K562 (cell line): ENCODE results near the gene CEP295NL. TPM values are rescaled to one million over a fixed set of nuclear protein-coding genes. Genes with fewer than 3 reads are reported as not detected.
A peak's percentile ranks its signal among the peaks of the same experiment; 100 is the strongest.

ENCODE experiments used
- ATAC-seq: fragments of 200-7000 bp; cut with Tn5 transposase; 3 replicates; pipeline ENCODE4 v1.9.1; 2020; ENCODE audit warnings: moderate library complexity
- BruUV-seq: library from RNA; stranded (reverse); fragments of 400-500 nt; replicated peaks from 2 replicates; lab custom pipeline; 2021; lab: Mats Ljungman, UMichigan
- CTCF ChIA-PET: fragments of 300-600 bp; formaldehyde crosslinking; extraction: SDS; loops from one replicate; lab custom pipeline; 2021; ENCODE audit warnings: low intra/inter-chr PET ratio; lab: Yijun Ruan, JAX
- POLR2A ChIA-PET: fragments of 300-600, 350-650 bp; sonication (Branson Sonifier 250); formaldehyde crosslinking; extraction: SDS; loops from one replicate; lab custom pipeline; 2021; ENCODE audit warnings: antibody characterized with exemption, inconsistent platforms; lab: Yijun Ruan, JAX
- DNase-seq, 4 experiments: peaks; one replicate each; pipeline versions ENCODE4 v3.0.0 to v3.0.0-alpha.2; 2011 to 2018; ENCODE audit warnings: low spot score in 3 of 4, mixed read lengths in 3 of 4; ENCODE audit errors: extremely low read depth in 1 of 4
- FAIRE-seq: peaks from 2 replicates; lab custom pipeline; 2011; peaks lifted over from hg19 to GRCh38; lab: Jason Lieb, UNC
- H2AFZ ChIP-seq: 2 replicates; pipeline ENCODE4 v1.6.0; 2011; ENCODE audit warnings: low read depth, low read length, control low read depth, inconsistent platforms
- H3K27ac ChIP-seq: fragments of 200-600 bp; 3 replicates; pipeline ENCODE4 v1.8.0; 2011; ENCODE audit warnings: low read depth, mild to moderate bottlenecking, control low read depth, inconsistent platforms, low read length, moderate library complexity, mixed read lengths; ENCODE audit errors: extremely low read depth
- H3K27me3 ChIP-seq, 2 experiments: fragments of 300-600 bp in 1 of 2; 2 replicates in 1 of 2; 3 replicates in 1 of 2; pipeline versions ENCODE4 v1.6.0 to v1.8.0; 2011; ENCODE audit warnings: inconsistent platforms in 2 of 2, low read length in 2 of 2, mild to moderate bottlenecking in 1 of 2, mixed read lengths in 1 of 2, moderate library complexity in 1 of 2; ENCODE audit not compliant: control insufficient read depth in 2 of 2, insufficient read depth in 2 of 2
- H3K36me3 ChIP-seq: fragments of 300-600 bp; 3 replicates; pipeline ENCODE4 v1.8.0; 2011; ENCODE audit warnings: mild to moderate bottlenecking, low read length, inconsistent platforms; ENCODE audit not compliant: control insufficient read depth, insufficient read depth
- H3K4me1 ChIP-seq, 2 experiments: fragments of 200-600 bp in 1 of 2; replicated peaks in 1 of 2; 2 replicates in 1 of 2; 3 replicates in 1 of 2; pipeline versions ENCODE4 v1.5.1 to v1.8.0; 2011; ENCODE audit warnings: inconsistent platforms in 2 of 2, low read length in 2 of 2, mild to moderate bottlenecking in 1 of 2, mixed read lengths in 1 of 2, moderate library complexity in 1 of 2; ENCODE audit not compliant: control insufficient read depth in 2 of 2, insufficient read depth in 2 of 2
- H3K4me2 ChIP-seq: 2 replicates; pipeline ENCODE4 v1.6.1; 2011; ENCODE audit warnings: low read length, control low read depth, inconsistent platforms, mixed read lengths; ENCODE audit not compliant: insufficient read depth
- H3K4me3 ChIP-seq: fragments of 200-600 bp; sonication (generic), shearing (Covaris generic); 2 replicates; pipeline ENCODE4 v1.5.1; 2016; ENCODE audit warnings: control low read depth, inconsistent platforms
- H3K79me2 ChIP-seq: fragments of 200-600 bp; 3 replicates; pipeline ENCODE4 v1.8.0; 2011; ENCODE audit warnings: low read length, inconsistent platforms; ENCODE audit not compliant: control insufficient read depth, insufficient read depth
- H3K9ac ChIP-seq, 2 experiments: 2 replicates each; pipeline versions ENCODE4 v1.6.0 to v1.6.1; 2011; ENCODE audit warnings: low read depth in 2 of 2, low read length in 2 of 2, control low read depth in 1 of 2, inconsistent platforms in 1 of 2, mild to moderate bottlenecking in 1 of 2, mixed read lengths in 1 of 2; ENCODE audit not compliant: insufficient read depth in 1 of 2
- H3K9me1 ChIP-seq: one replicate; pipeline ENCODE4 v1.6.0; 2011; ENCODE audit warnings: inconsistent platforms, mild to moderate bottlenecking, low read length, moderate library complexity; ENCODE audit not compliant: control insufficient read depth, insufficient read depth
- H3K9me3 ChIP-seq: replicated peaks from 2 replicates; pipeline ENCODE4 v1.5.1; 2011; ENCODE audit warnings: low read depth, low read length, inconsistent platforms; ENCODE audit not compliant: control insufficient read depth, insufficient read depth
- H4K20me1 ChIP-seq: replicated peaks from 2 replicates; pipeline ENCODE4 v1.6.1; 2011; ENCODE audit warnings: low read length, inconsistent platforms, mixed read lengths; ENCODE audit not compliant: control insufficient read depth, insufficient read depth
- CBX8 ChIP-seq: fragments of 200-600 bp; sonication (generic); IDR thresholded peaks from 2 replicates; pipeline ENCODE4 v1.6.1; 2012; ENCODE audit warnings: borderline replicate concordance, mixed run types, low read depth, mild to moderate bottlenecking, moderate library complexity, mixed read lengths, low read length, control low read depth, inconsistent platforms; ENCODE audit not compliant: poor library complexity, severe bottlenecking; ENCODE audit errors: extremely low read depth
- CHD1 ChIP-seq: fragments of 200-600 bp; sonication (generic); IDR thresholded peaks from one replicate; pipeline ENCODE4 v1.6.1; 2012; ENCODE audit warnings: mild to moderate bottlenecking, moderate library complexity, low read length, inconsistent platforms
- MLX ChIP-seq, 2 experiments: fragments of 450-650 bp in 1 of 2; sonication (generic) in 1 of 2; formaldehyde crosslinking; conservative IDR thresholded peaks; 2 replicates each; pipeline versions ENCODE4 v1.4.0 to v1.8.1; 2020 to 2022; ENCODE audit warnings: mild to moderate bottlenecking in 1 of 2, missing genetic modification reagents in 1 of 2
- SNIP1 ChIP-seq: fragments of 450-650 bp; IDR thresholded peaks from 2 replicates; pipeline ENCODE4 v1.7.1; 2017; ENCODE audit warnings: low read depth, mild to moderate bottlenecking
- THRAP3 ChIP-seq: fragments of 450-650 bp; IDR thresholded peaks from 2 replicates; pipeline ENCODE4 v1.6.1; 2016; ENCODE audit warnings: mild to moderate bottlenecking, inconsistent platforms, borderline replicate concordance
- ZBTB11 ChIP-seq, 3 experiments: fragments of 200-800 bp in 1 of 3; fragments of 250-450 bp in 1 of 3; fragments of 450-650 bp in 1 of 3; sonication (Bioruptor Pico) in 1 of 3; sonication (Bioruptor generic) in 1 of 3; formaldehyde crosslinking in 1 of 3; IDR thresholded peaks; 2 replicates each; pipeline versions ENCODE4 v1.6.1 to v1.8.0; 2016 to 2022; ENCODE audit warnings: mild to moderate bottlenecking in 2 of 3, missing genetic modification characterization in 2 of 3, missing compliant biosample characterization in 1 of 3, moderate library complexity in 1 of 3
- ZNF24 ChIP-seq: fragments of 450-650 bp; IDR thresholded peaks from 2 replicates; pipeline ENCODE4 v1.6.1; 2016
- WGBS: fragments of 100-300 bp; shearing (Covaris generic); methylation state at CpG from one replicate; pipeline ENCODE4 v1.1.6; 2016; ENCODE audit warnings: low coverage, mixed read lengths; ENCODE audit not compliant: insufficient coverage; ENCODE audit errors: missing lambda C conversion rate; 5-methylcytosine and 5-hydroxymethylcytosine counted together
- in situ Hi-C: fragments of 300-500 bp; cut with MboI; formaldehyde crosslinking; loops from 4 replicates; pipeline ENCODE4 v1.15.0; 2018; ENCODE audit warnings: inconsistent platforms, mixed read lengths
- intact Hi-C: fragments of 100-400 bp; cut with micrococcal nuclease; formaldehyde crosslinking; loops from 2 replicates; pipeline ENCODE4 v1.14.2; 2022
- polyA plus RNA-seq, 8 experiments: library from polyadenylated mRNA; depleted of rRNA in 4 of 8; stranded (reverse) in 5 of 8; unstranded in 3 of 8; fragments of >200 nt; fragmentation: Nextera tagmentation in 2 of 8; fragmentation: Illumina TruSeq in 1 of 8; extraction: Ambion mirVana in 2 of 8; extraction: Trizol in 1 of 8; gene quantifications; 2 replicates each; pipeline versions ENCODE4 v1.2.1 to v1.2.3, GENCODE V29; 2011 to 2014; ENCODE audit warnings: inconsistent platforms in 1 of 8, missing spikeins in 1 of 8
- total RNA-seq, 7 experiments: library from RNA; depleted of rRNA in 6 of 7; stranded (reverse); fragments of >200 nt in 6 of 7; fragmentation: Illumina TruSeq in 2 of 7; extraction: Trizol in 2 of 7; gene quantifications; 2 replicates each; pipeline versions ENCODE4 v1.2.1 to v1.2.3, GENCODE V29; 2011 to 2021; ENCODE audit warnings: low replicate concordance in 1 of 7

CEP295NL gene
- total and polyA plus RNA-seq, 9 of the 15 experiments (the other 6 are each of a cell fraction or from before 2014, with no cell fraction given) = not detected

- TF ChIP-seq ZNF24 (no peak), CHD1 (no peak), SNIP1 (no peak), CBX8 (peak; percentile 24), MLX (CRISPR knock-in tag; conservative IDR thresholded peaks at IDR 0.05) (no peak), ZBTB11 (CRISPR knock-in tag; IDR thresholded peaks at IDR 0.05) (no peak), THRAP3 (no peak)
- under 1% methylated on average over 10 of the region's 10 CpGs for WGBS
- ChIA-PET POLR2A (interaction anchor here (1.1 kb wide), 1 partner anchor 22 kb away, joined by 4 read pairs; no protein-coding TSS in a partner anchor), CTCF (no interaction called here)
- H3K4me2 ChIP-seq = no peak overlapping the region
- peaks cover 47 to 90% of the 10 kb centered on the region in 2 experiments for H3K27me3 ChIP-seq
- no peak overlapping the region for H2AFZ ChIP-seq
- DNase-seq (no peak), FAIRE-seq (no peak), ATAC-seq (no peak)
- H3K9me1 ChIP-seq = peaks cover 1% of the 10 kb centered on the region
- no peaks in the 10 kb centered on the region for H3K36me3 ChIP-seq
- H3K79me2 ChIP-seq = no peaks in the 10 kb centered on the region
- no peak overlapping the region for H3K27ac ChIP-seq
- H4K20me1 ChIP-seq = peaks cover 14% of the 10 kb centered on the region
- no TSS peak for BruUV-seq
- in situ Hi-C loops (no loop called here), intact Hi-C loops (no loop called here)
- H3K9ac ChIP-seq = no peak overlapping the region
- H3K9me3 ChIP-seq = no peaks in the 10 kb centered on the region; the same call in 1 of the 2 replicates
- H3K4me3 ChIP-seq = no peak overlapping the region
- H3K4me1 ChIP-seq = peaks cover 1 to 11% of the 10 kb centered on the region in 2 experiments; a peak in 3 of 5 replicates
Observed at GRCh38 chr17:78888941-78889518, 14.0 kb downstream of the CEP295NL start.
